CD4-positive, alpha-beta T cell treated with Interleukin-10 for 1 hour (primary cell): Measurements from ENCODE around the gene WDR59.
A peak's percentile ranks its signal among the peaks of the same experiment; 100 is the strongest.
"Not testable (repeated sequence)": the region's sequence is repeated elsewhere in the genome, so short reads cannot be mapped to it uniquely, and the experiment has no call there.

ENCODE experiments used
- DNase-seq: peaks from one replicate; pipeline ENCODE4 v3.0.0-alpha.2; 2020

The WDR59 gene, protein sequence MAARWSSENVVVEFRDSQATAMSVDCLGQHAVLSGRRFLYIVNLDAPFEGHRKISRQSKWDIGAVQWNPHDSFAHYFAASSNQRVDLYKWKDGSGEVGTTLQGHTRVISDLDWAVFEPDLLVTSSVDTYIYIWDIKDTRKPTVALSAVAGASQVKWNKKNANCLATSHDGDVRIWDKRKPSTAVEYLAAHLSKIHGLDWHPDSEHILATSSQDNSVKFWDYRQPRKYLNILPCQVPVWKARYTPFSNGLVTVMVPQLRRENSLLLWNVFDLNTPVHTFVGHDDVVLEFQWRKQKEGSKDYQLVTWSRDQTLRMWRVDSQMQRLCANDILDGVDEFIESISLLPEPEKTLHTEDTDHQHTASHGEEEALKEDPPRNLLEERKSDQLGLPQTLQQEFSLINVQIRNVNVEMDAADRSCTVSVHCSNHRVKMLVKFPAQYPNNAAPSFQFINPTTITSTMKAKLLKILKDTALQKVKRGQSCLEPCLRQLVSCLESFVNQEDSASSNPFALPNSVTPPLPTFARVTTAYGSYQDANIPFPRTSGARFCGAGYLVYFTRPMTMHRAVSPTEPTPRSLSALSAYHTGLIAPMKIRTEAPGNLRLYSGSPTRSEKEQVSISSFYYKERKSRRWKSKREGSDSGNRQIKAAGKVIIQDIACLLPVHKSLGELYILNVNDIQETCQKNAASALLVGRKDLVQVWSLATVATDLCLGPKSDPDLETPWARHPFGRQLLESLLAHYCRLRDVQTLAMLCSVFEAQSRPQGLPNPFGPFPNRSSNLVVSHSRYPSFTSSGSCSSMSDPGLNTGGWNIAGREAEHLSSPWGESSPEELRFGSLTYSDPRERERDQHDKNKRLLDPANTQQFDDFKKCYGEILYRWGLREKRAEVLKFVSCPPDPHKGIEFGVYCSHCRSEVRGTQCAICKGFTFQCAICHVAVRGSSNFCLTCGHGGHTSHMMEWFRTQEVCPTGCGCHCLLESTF

DNA sequence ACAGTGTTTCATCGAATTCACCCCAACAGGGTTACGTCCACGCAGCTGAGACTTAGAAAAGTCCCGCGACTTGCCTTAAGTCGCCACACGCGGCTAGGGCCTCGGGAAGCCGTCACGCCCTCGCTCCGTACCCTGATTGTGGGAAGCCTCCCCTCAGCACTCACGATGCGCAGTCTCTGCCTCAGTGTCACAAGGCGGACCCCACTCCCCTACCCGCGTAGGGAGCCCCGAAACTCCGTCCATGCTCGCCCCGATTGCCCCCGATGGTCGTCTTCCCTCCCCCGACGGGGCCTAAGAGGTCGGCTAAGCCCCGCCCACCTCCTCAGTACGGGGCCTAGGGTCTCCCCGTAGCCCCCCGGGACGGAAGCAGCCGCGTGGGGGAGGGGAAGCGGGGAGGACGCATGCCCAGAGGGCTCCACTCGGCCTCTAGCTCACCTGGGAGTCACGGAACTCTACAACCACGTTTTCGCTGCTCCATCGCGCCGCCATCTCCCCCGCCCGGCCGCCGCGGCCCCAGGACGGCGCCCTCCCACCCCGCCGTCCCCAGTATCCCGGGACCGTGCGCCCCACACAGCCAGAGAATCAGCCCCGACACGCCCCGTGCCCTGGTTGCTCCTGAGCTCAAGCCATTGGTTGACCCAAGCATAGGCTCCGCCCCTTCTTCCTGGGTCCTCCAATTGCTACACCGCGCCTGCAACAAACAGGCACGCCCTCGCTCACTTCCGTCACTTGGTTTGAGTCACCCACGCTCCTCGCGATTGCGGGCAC, at the start of gene WDR59:
TSS of gene WDR59 (minus strand) at position 595 of the 768 bp plus-strand sequence. CDS start at position 489, 106 bp downstream.
- peak; percentile 99 for DNase-seq

DNA sequence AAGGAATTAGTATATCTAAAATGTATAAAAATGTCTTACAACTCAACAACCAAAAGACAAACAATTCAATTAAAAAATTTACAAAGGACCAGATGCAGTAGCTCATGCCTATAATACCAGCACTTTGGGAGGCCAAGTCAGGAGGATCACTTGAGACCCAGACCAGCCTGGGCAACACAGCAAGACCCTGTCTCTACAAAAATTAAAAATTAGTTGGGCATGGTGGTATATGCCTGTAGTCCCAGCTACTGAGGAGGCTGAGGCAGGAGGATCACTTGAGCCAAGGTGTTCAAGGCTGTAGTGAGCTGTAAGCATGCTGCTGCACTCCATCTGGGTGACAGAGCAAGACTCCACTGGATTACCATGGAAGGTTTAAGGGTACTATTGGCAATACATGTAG, 47.7 kb upstream of the WDR59 start:
- DNase-seq = no peak

DNA sequence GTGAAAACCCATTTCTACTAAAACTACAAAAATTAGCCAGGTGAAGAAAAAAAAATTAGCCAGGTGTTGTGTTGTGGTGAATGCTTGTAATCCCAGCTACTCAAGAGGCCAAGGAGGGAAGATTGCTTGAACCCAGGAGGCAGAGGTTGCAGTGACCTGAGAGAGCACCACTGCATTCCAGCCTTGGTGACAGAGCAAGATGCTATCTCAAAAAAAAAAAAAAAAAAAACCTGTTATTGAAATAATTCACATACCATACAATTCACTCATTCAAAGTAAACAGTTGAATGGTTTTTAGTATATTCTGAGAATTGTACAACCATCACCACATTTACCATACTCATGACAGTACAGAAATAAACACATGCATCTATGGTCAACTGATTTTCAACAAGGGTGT, 44.9 kb upstream of the WDR59 start:
- no peak for DNase-seq

DNA sequence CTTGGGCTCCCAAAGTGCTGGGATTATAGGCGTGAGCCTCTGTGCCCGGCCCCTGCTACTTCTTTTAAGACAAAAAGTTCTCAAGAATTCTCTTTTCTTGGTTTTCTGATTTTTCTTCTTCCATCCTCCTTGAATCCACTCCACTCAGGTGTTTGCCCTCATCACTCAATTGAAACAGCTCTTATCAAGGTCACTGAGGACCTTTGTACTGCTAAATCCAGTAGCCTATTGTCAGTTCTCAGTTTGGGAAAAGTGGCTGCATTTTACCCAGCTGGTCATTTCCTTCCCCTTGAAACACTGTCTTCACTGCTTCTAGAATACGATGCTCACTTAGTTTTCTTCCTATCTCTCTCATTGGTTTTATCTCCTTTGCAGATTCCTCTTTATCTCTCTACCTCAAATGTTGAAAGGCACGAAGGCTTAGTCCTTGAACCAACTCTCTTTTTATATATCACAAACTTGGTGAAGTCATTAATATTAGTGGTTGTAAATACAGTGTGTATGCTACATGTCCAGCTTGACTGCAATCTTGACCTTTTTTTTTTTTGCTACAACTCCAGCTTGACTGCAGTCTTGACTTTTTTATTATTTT, 43.7 kb upstream of the WDR59 start:
- DNase-seq = no peak

DNA sequence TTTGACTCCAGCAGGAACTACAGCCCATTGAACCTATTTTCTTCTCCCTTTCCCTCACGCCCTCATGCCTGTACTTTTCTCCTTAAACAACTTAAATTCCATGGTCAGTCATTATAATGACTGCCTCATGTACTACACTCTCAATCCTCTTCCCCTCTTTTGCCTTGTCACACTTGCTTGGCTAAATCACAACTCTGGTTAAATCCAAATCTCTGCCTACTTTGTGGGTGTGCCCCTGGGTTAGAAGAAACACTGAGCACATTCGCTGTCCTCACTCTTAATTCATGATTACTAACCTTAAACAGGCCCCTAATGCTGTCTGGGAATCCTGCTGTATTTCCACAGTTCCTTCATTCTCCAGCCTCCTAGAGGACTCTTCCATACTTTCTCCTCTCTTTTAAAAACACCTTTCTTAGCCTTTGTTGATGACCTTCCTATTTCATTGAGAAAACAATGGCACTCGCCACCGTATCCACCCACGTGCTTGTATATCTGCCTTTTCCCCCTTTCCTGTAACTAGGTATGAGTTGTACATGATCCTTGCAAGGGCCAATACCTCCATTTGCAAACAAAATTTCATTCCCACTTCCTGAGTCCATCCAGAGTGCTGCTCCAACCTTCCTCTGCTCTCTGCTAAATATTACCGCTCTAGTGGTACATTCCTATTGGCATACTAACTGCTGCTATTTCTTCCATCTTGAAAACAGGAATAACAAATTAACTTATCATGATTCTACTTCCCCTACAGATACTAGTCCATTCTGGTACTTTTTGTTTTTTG, 42.8 kb upstream of the WDR59 start:
- no peak for DNase-seq

DNA sequence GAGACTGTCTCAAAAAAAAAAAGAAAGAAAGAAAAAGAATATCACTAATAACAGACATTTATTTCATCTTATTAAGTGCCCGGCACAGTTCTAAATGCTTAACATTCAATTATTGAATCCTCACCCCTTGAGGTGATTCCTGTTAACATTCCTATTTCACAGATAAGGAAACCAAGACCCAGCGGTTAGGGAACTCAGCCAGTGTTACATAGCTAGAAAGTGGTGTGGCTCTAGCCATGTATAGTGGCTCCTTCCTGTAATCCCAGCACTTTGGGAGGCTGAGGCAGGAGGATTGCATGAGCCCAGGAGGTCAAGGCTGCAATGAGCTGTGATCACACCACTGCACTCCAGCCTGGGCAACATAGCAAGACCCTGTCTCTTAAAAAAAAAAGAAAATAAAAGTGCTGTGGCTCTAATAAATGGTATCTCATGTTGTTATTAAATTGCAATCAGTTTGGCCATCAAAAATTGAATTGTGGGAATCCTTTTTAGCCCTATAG, 42.0 kb upstream of the WDR59 start:
- no peak for DNase-seq

DNA sequence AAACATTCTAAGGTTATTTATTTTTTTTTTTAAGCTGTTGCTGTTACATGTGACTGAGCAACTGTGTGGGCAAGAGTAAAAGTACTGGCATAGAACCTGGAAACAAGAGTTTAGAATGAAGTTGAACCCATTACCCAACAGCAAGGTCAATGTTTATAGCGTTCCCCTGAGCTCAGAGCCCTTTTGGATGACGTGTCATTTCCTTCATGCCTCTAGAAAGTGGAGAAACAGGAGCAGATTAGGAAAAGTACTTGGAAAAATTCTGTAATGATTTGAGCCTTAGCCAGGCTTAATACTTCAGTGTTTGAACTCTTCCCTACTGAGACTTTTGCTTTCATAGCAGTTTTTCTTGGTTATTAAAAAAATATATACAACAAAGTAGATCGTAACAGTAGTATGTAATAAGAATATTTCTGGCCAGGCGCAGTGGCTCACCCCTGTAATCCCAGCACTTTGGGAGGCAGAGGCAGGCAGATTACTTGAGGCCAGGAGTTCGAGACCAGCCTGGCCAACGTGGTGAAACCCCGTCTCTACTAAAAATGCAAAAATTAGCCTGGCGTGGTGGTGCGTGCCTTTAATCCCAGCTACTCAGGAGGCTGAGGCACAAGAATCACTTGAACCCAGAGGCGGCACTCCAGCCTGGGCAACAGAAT, 41.4 kb upstream of the WDR59 start:
- not testable (repeated sequence) for DNase-seq

DNA sequence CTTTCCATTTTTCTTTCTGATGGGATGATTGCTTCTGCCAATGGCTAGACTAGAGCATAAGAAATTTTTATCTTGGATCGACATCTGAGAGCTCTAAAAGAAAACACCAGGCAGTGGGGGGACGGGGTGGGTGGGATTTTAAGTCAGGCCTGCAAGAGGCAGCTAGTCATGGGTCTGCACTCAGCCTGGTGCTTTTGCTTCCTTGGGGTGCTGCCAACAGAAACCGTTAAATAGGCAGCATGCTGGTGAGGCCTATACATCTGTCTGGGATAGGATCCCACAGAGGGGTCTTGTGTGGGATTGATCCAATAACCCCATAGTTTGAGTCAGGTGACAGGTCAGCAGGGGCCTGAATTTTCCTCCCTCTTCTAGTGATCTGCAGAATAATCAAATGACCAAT, 40.8 kb upstream of the WDR59 start:
- no peak for DNase-seq

DNA sequence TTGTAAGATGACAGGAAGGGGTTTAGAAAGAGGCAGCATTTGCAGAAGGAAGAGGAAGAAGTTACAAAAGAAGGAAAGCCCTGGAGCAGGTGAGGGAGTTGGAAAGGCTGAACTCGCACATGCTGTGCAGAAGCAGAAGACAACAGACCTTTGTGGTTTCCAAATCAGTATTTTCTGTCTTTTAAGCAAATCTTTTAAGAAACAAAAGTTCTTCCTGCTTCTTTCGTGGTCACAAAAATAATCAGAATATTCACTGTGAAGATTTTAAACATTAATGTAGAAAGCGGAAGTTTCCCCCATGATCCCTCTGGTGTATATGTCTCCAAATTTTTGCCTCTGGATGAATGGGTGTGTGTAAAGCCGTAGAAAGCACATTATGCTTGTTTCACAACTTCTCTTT, 39.7 kb upstream of the WDR59 start:
- DNase-seq = no peak

DNA sequence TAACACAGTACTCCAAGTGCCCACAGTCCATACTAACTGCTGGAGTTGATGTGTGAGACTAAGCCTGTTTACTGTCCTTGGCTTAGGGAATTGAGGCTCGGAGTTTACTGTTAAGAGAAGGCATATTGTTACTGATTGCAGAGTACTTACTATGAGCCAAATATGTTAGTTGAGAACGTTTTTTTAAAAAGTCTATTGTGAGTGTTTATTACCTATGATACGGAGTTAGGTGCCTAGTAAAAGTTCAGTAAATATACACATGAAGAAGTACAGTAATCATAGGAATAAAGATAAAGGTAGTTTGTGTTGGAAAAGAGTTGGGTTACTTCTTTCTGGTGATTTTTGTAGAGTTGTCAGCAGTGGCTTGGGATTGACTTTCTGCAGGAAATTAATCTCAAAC, 39.3 kb upstream of the WDR59 start:
- DNase-seq = no peak

DNA sequence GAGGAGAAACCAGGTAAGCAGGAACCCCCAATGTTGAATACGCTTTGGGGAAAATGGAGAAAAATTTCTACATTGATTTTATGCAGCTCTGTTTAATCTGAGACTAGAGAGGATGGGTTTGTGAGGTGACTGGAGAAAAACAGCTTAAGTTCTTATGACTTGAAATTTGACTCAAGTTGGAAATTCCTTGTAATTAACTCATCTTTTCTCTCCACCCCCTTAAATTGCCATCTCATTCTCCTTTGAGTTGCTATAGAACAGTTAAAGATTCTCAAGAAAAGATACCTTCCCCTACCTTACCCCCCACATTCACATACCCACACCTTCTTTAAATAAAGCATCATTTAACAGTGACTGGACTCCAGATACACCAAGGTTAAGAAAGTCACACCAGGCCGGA, 38.1 kb upstream of the WDR59 start:
- no peak for DNase-seq

DNA sequence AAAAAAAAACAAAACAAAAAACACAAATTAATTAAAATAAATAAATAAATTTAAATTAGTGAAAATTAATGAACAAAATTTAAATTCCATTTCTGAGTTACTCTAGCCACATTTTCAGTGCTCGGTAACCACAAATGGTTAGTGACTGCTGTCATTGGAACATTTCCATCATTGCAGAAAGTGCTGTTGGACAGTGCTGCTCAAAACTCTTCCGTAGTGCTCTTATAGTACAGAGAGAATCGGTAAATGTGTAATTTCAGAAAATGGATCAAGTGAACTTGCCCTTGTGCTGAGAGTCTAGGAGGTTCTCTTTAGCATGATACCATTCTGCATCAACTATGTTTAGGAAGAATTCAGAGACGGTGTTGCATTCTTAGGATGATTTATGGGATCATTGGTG, 37.6 kb upstream of the WDR59 start:
- no peak for DNase-seq

DNA sequence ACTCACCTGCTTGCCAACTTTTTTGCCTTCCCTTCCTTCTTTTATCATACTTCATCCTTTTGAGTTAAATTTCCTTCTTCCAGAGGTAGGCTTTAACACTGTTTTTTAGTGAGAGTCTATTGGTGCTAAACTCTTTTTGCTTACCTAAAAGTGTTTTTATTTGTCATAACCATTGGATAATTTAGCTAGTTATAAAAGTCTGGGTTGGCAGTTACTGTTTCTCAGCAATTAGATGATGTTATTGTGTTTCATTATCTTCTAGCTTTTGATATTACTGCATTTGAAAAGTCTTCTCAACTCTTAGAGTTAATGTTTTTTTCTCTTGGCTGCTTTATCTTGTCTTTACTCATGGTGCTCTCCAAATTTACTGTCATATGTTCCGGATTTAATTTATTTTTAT, 36.5 kb upstream of the WDR59 start:
- no peak for DNase-seq

DNA sequence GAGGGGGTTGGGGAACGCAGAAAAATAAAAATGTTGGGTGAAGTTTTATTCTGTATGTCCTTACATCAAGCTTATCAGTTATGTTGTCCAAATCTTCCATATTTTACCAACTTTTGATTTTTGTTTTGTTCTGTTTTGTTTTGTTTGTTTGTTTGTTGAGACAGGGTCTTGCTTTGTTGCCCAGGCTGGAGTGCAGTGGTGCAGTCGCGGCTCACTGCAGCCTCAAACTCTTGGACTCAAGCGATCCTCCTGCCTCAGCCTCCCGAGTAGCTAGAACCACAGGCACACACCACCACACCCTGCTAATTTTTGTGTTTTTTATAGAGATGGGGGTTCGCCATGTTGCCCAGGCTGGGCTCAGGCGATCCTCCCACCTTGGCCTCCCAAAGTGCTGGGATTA, 34.7 kb upstream of the WDR59 start:
- DNase-seq = no peak

DNA sequence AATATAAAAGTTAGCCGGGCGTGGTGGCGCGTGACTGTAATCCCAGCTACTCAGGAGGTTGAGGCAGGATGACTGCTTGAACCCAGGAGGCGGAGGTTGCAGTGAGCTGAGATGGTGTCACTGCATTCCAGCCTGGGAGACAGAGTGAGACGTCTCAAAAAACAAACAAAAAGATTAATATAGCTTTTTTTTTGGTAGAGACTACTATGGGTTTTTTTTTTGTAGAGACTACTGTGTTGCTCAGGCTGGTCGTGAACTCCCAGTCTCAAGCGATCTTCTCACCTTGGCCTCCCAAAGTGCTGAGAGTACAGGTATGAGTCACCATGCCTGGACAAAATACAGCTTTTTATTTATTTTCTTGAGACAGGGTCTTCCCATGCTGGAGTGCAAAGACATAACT, 34.1 kb upstream of the WDR59 start:
- DNase-seq = no peak

DNA sequence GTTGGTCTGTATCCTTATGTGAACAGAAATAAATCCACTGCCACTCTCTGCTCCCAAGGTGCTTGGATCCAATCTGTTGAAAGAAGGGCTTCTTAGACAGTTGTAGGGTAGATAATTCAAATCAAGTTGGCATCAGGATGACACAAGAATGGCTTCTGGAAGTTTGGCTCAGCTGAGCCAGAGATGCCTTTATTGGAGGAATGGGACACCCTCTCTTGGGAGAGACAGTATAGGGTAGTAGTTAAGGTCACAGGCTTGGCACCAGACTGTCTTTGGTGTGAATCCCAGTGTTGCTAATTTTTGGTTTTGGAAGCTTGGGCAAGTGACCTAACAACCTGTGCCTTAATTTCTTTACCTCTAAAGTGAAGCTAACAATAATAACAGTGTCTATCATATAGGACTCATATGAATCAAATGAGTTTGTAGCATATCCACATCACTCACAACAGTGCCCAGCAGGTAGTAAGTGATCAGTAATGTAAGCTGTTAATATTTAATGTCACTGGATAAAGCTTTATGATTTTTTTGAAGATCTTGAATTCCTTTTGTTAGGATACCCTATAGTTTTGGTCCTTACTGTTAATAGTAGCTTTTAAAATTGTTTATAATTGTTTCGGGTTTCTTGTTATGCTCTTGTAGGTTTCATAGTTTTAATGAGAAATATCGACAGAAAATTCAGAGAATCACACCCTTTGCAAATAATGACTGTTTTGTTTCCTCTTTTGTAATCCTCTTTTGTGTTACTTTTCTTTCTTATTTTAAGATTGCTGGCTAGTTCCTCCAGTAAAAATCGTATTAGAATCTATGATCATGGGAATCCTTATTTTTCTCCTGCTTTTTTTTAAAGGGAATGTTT, 33.0 kb upstream of the WDR59 start:
- DNase-seq = no peak

DNA sequence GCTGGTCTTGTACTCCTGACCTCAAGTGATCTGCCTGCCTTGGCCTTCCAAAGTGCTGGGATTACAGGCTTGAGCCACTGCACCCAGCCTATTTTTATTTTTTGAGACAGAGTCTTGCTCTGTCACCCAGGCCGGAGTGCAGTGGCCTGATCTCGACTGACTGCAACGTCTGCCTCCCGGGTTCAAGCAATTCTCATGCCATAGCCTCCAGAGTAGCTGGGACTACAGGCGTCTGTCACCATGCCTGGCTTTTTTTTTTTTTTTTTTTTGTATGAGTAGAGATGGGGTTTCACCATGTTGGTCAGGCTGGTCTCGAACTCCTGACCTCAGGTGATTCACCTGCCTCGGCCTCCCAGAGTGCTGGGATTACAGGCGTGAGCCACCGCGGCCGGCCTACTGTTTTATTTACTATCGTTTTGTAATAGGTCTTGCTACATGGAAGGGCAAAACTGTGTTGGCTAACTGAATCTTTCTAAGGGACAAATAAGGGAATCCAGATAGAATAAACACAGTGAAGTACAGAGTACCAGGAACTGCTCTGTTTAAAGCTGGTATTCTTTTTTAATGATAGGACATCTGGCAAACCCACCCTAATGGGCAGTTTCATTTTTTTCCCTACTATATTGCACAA, 31.6 kb upstream of the WDR59 start:
- DNase-seq = not testable (repeated sequence)

DNA sequence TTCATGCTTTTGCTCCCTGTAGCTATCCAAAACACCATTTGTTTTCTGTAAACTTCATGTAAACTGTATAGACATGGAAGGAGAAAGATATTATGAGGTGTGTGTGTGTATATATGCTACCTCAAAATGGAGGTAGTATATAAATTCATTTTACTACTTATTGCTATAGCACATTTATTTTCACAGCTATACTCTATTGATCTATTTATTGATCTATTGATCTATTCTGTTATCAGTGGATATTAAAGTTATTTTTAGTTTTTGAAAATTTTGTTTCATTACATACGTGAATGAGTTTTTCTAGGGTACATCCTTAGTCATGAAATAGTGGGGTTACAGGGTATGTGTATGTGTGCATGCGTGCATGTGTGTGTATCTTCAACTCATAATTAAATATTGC, 29.4 kb upstream of the WDR59 start:
- DNase-seq = no peak

DNA sequence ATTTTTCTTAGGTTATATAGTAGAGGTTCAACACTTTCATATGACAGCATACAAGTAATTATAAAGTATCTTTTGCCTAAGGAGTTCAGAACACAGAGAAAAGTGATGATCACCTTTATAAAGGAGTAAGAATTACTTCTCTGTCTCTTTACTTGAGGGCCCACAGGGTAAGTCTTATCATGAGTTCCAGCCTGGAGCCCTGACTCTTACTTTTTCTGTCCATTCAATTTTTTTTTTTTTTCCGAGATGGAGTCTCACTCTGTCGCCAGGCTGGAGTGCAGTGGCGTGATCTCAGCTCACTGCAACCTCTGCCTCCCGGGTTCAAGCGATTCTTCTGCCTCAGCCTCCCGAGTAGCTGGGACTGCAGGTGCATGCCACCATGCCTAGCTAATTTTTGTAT, 28.2 kb upstream of the WDR59 start:
- DNase-seq = not testable (repeated sequence)
